Loucy (cell line): ENCODE measurements around the gene CRB2.
A peak's percentile ranks its signal among the peaks of the same experiment; 100 is the strongest.

Source experiments
- H2AFZ ChIP-seq: fragments of 200-600 bp; sonication (generic); 2 replicates; pipeline ENCODE4 v1.6.0; 2016; ENCODE audit warnings: antibody characterized with exemption, mild to moderate bottlenecking, low read length, moderate library complexity
- H3F3A ChIP-seq: fragments of 200-600 bp; 2 replicates; pipeline ENCODE4 v1.6.0; 2016; ENCODE audit warnings: antibody characterized with exemption, low read depth, mild to moderate bottlenecking
- H3K27me3 ChIP-seq: fragments of 200-600 bp; sonication (generic); 2 replicates; pipeline ENCODE4 v1.6.1; 2014; ENCODE audit warnings: low read length, mild to moderate bottlenecking; ENCODE audit not compliant: insufficient read depth, poor library complexity, severe bottlenecking
- H3K36me3 ChIP-seq: fragments of 200-600 bp; sonication (generic); 2 replicates; pipeline ENCODE4 v1.6.1; 2016; ENCODE audit warnings: low read length; ENCODE audit not compliant: insufficient read depth
- H3K4me1 ChIP-seq: fragments of 200-600 bp; sonication (generic); 2 replicates; pipeline ENCODE4 v1.5.1; 2014; ENCODE audit warnings: low read length, mild to moderate bottlenecking; ENCODE audit not compliant: insufficient read depth, poor library complexity, severe bottlenecking
- H3K4me2 ChIP-seq: fragments of 200-600 bp; sonication (generic); 2 replicates; pipeline ENCODE4 v1.6.0; 2014; ENCODE audit warnings: antibody characterized with exemption, low read length, low read depth, mild to moderate bottlenecking; ENCODE audit not compliant: poor library complexity, severe bottlenecking
- H3K4me3 ChIP-seq: fragments of 200-600 bp; sonication (generic); 2 replicates; pipeline ENCODE4 v1.5.1; 2014; ENCODE audit warnings: low read length, mild to moderate bottlenecking, mixed read lengths; ENCODE audit not compliant: poor library complexity, severe bottlenecking
- H3K79me2 ChIP-seq: fragments of 200-600 bp; sonication (generic); 2 replicates; pipeline ENCODE4 v1.6.1; 2014; ENCODE audit warnings: low read length; ENCODE audit not compliant: insufficient read depth
- H3K9ac ChIP-seq: fragments of 200-600 bp; sonication (generic); 2 replicates; pipeline ENCODE4 v1.6.0; 2014; ENCODE audit warnings: mild to moderate bottlenecking, low read depth, low read length, moderate library complexity; ENCODE audit not compliant: poor library complexity, severe bottlenecking
- H3K9me2 ChIP-seq: fragments of 200-600 bp; sonication (generic); replicated peaks from 2 replicates; pipeline ENCODE4 v1.6.1; 2016; ENCODE audit warnings: low read depth, low read length, mixed read lengths
- H3K9me3 ChIP-seq: fragments of 200-600 bp; sonication (generic); 2 replicates; pipeline ENCODE4 v1.6.1; 2014; ENCODE audit warnings: mild to moderate bottlenecking, antibody characterized with exemption, low read length, low read depth; ENCODE audit not compliant: insufficient read depth
- H4K20me1 ChIP-seq: fragments of 200-600 bp; sonication (generic); 2 replicates; pipeline ENCODE4 v1.6.0; 2014; ENCODE audit warnings: antibody characterized with exemption, low read length, mild to moderate bottlenecking; ENCODE audit not compliant: insufficient read depth, poor library complexity, severe bottlenecking
- CTCF ChIP-seq: fragments of 200-600 bp; sonication (generic); conservative IDR thresholded peaks from 2 replicates; pipeline ENCODE4 v1.5.1; 2014; ENCODE audit warnings: mild to moderate bottlenecking, antibody characterized with exemption, low read length
- EZH2phosphoT487 ChIP-seq: fragments of 200-600 bp; IDR thresholded peaks from 2 replicates; pipeline ENCODE4 v1.6.1; 2018; ENCODE audit warnings: antibody characterized with exemption, mild to moderate bottlenecking, moderate library complexity, borderline replicate concordance

Gene CRB2

GRCh38 chr9:123349691-123350480, 6.1 kb upstream of the CRB2 start:
- H2AFZ ChIP-seq, result peak overlapping the region; percentile 73

GRCh38 chr9:123350590-123351310, 5.2 kb upstream of the CRB2 start:
- Histone ChIP-seq H3K9ac (no peak overlapping the region), H3K36me3 (no peaks in the 10 kb centered on the region), H4K20me1 (no peaks in the 10 kb centered on the region), H3K4me3 (no peak overlapping the region), H3F3A (no peaks in the 10 kb centered on the region), H2AFZ (no peak overlapping the region), H3K27me3 (no peaks in the 10 kb centered on the region), H3K4me2 (no peak overlapping the region), H3K79me2 (no peaks in the 10 kb centered on the region), H3K9me2 (no peaks in the 10 kb centered on the region), H3K9me3 (no peaks in the 10 kb centered on the region), H3K4me1 (no peaks in the 10 kb centered on the region)
- TF ChIP-seq EZH2phosphoT487, result no peak
- no peak for TF ChIP-seq CTCF

More at GRCh38 chr9:123349691-123350480, 6.1 kb upstream of the CRB2 start:
- Histone ChIP-seq H3K9me2 (no peaks in the 10 kb centered on the region), H3K9me3 (no peaks in the 10 kb centered on the region), H3F3A (no peaks in the 10 kb centered on the region), H3K79me2 (no peaks in the 10 kb centered on the region), H3K4me3 (peak overlapping the region; percentile 30), H3K9ac (no peak overlapping the region), H3K4me2 (peak overlapping the region; percentile 41), H4K20me1 (no peaks in the 10 kb centered on the region), H3K27me3 (no peaks in the 10 kb centered on the region), H3K36me3 (no peaks in the 10 kb centered on the region), H3K4me1 (no peaks in the 10 kb centered on the region)
- no peak for TF ChIP-seq EZH2phosphoT487
- TF ChIP-seq CTCF, result peak; percentile 97

- Histone ChIP-seq H4K20me1 (no peaks in the 10 kb centered on the region), H3K27me3 (no peaks in the 10 kb centered on the region), H3K4me1 (peaks cover 12% of the 10 kb centered on the region), H3K79me2 (no peaks in the 10 kb centered on the region), H3K9ac (no peak overlapping the region), H3F3A (no peaks in the 10 kb centered on the region), H3K4me3 (no peak overlapping the region), H3K9me2 (no peaks in the 10 kb centered on the region), H3K36me3 (no peaks in the 10 kb centered on the region), H3K9me3 (no peaks in the 10 kb centered on the region), H2AFZ (no peak overlapping the region), H3K4me2 (no peak overlapping the region)
- TF ChIP-seq CTCF (no peak), EZH2phosphoT487 (no peak)
Observed at GRCh38 chr9:123353041-123353440, 3.0 kb upstream of the CRB2 start.
